Stimulated activated CD8-positive, alpha-beta memory T cell treated with anti-CD3 and anti-CD28 coated beads, Interleukin-7, amount 100 ng/mL, for 4 hours (primary cell): ENCODE results near the gene LEFTY2.
"Not testable (repeated sequence)": the region's sequence is repeated elsewhere in the genome, so short reads cannot be mapped to it uniquely, and the experiment has no call there.

Experiments used
- DNase-seq, 2 donors: peaks; one replicate each; pipeline ENCODE4 v3.0.0-alpha.2; 2020; ENCODE audit warnings: low read depth in 2 of 2

Gene LEFTY2

DNA sequence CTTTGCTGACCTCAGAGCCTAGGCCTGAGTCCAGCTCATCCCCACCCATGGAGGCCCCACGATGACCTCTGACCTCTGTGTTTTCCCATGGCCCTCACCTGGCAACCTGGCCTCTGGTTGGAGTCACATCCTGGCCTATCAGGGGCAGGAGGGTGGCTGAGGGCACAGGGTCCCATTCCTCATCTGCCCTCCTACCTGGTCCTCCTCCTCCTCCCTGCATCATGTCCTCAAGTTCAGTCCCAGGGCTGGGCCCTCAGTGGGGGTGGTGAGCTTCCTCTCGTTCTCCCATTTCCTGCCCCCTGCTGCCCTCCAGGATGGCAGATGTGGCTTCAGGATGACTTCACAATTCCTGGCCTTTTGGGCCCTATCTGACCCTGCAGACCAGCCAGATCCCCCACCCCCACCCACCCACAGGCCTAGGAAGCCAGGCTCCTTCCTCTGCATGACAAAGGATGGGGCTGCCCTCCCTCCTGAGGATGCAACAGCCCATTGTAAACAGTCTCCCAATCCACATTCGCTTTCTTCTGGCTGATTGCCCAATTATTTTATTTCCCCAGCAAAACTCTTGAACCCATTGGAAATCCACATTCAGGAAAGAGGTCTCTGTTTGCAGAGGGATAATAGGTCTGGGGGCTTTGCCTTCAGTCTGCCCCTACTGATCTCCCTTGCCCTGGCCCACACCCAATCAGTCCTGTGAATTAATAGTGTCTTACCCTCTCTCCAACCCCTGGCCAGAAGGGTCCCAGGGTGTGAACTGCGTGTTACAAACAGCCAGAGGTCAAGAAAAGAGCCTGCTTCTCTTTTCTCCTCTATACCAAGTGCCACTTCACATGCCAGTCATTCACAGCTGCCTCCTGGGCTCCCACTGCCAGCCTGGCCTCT, 41.7 kb downstream of the LEFTY2 start:
- DNase-seq, result no peak

GRCh38 chr1:225897595-225898514, 43.2 kb downstream of the LEFTY2 start:
- DNase-seq, result no peak

- DNase-seq, result peak; percentile 41 to 56
Observed at GRCh38 chr1:225896937-225897549, 44.0 kb downstream of the LEFTY2 start.

DNA sequence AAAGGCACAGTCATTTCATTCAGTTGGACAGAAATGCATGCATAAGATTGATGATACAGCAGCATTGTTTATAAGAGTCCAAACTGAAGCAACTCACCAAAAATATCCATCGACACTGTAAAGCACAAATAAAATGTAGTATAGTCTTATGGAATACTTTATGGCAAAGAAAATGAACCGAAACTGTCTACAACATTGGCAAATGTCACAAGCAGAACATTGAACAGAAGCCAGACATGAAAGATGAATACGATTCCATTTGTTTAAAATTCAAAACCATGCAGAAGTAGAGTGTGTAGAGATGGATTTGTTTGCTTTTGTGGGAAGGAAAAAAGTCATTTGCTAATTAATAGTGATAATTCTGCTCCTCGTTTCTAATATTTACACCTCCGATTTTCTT, 44.5 kb downstream of the LEFTY2 start:
- DNase-seq, result no peak

DNA sequence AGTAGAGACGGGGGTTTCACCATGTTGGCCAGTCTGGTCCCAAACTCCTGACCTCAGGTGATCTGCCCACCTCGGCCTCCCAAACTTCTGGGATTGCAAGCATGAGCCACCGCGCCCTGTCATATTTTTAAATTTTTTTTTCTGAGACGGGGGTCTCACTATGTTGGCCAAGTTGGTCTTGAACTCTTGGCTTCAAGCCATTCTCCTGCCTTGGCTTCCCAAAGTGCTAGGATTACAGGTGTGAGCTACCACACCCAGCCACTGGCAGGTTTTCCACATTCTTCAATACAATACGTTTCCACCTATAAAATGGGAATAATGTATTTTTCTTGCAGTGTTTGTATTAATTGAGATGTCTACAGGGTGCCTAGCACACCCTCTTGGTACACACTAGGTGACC, 48.7 kb downstream of the LEFTY2 start:
- DNase-seq, result no peak

- no peak for DNase-seq
Observed at GRCh38 chr1:225891229-225891972, 49.6 kb downstream of the LEFTY2 start.

- no peak for DNase-seq
Observed at GRCh38 chr1:225890346-225891228, 50.4 kb downstream of the LEFTY2 start.

- DNase-seq, result no peak
Observed at GRCh38 chr1:225889743-225890142, 51.3 kb downstream of the LEFTY2 start.

DNA sequence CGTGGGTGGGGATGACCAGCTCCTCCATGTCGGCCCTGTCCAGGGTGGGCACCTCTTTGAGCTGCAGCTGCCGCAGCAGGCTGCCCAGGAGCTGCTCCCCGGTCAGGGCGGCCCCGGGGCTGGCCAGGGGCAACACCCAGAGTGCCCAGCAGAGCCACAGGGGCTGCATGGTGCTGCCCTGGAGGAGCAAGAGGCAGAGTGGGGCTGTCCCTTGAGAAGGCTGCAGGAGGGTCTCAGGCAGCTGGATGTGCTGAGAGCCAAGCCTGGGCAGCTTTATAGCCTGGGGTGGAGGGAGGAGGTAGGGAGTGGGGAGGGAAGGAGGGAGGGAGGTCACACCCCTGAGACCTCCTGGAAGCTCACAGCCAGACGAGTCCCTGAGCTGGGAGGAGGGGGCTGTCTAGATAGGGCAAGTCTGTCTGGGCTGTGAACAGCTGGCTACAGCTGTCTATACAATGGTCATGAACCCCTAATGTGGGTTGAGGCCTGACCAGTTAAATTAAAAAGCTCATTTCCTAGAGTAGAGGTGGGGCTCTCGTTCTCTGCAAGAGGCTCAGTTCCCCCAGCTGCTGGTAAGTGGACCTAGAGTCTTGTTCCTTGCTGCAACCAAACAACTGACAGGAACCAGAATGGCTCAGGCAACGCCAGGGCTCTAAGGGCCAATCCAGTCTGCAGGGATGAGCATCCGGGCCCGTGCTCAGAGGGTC, 52.0 kb downstream of the LEFTY2 start, which contains the start of gene LEFTY1:
TSS of gene LEFTY1 (minus strand) at position 249 of the 704 bp plus-strand sequence. CDS start at position 169, 80 bp downstream.
- DNase-seq, result no peak

- DNase-seq, result no peak
Observed at GRCh38 chr1:225888289-225888897, 52.6 kb downstream of the LEFTY2 start.

GRCh38 chr1:225887554-225888288, 53.3 kb downstream of the LEFTY2 start:
- DNase-seq, result not testable (repeated sequence)

- DNase-seq, result no peak
Observed at GRCh38 chr1:225887030-225887314, 54.0 kb downstream of the LEFTY2 start.
